ENCODE data around the gene CD44. TPM values are rescaled to one million over a fixed set of nuclear protein-coding genes. Genes with fewer than 3 reads are reported as not detected.

Gene CD44
- total RNA-seq, 1 experiment from 2014 or later: 15.9 TPM

DNA sequence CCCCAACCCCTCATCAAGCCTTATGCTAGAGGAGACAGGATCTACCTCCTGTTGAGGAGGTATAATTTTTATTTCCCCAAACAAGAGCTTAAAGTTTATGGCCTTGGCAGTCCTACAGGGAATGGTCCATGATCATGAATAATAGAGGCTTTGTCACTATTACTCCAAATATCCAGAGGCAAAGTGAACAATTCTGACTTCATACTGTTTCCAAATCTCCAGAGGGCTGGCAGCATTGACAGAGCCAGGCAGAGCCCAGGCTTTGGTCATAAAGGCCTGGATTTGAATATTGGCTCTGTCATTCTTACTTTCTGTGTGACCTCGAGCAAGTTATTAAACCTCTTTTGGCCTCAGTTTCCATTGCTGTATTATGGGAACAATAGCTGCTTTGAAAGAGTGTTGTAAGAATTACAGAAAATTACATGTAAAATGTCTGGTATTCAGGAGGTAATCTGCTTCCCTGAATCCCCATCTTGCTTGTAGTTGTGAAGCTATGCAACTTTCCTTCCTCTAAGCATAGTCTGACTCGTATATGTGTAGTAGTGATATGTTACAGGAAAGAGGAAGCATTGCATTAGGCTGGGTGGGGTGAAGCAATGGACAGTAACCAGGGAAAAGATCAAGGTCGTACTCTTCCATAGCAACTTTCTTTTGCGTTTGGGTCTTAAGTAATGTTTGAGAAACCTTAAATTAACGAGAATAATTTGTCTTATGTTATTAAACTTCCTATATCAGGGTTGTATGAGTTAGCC lies 88.8 kb downstream of the CD44 start:
- Histone ChIP-seq H3K9me3 (ENCODE audit: low read depth, low read length, poor library complexity, severe bottlenecking) (no peaks in the 10 kb centered on the region), H3K4me3 (ENCODE audit: low read depth, low read length, poor library complexity, severe bottlenecking) (no peak overlapping the region), H3K4me1 (ENCODE audit: insufficient read depth, low read length, poor library complexity, severe bottlenecking) (peaks cover 12% of the 10 kb centered on the region), H3K36me3 (ENCODE audit: insufficient read depth, low read length, poor library complexity, severe bottlenecking) (no peaks in the 10 kb centered on the region), H3K27ac (ENCODE audit: low read depth, low read length, poor library complexity, severe bottlenecking) (no peak overlapping the region), H3K27me3 (replicated peaks; ENCODE audit: insufficient read depth, low read depth, low read length, poor library complexity) (peaks cover 11% of the 10 kb centered on the region)
- TF ChIP-seq, protein P1, sequence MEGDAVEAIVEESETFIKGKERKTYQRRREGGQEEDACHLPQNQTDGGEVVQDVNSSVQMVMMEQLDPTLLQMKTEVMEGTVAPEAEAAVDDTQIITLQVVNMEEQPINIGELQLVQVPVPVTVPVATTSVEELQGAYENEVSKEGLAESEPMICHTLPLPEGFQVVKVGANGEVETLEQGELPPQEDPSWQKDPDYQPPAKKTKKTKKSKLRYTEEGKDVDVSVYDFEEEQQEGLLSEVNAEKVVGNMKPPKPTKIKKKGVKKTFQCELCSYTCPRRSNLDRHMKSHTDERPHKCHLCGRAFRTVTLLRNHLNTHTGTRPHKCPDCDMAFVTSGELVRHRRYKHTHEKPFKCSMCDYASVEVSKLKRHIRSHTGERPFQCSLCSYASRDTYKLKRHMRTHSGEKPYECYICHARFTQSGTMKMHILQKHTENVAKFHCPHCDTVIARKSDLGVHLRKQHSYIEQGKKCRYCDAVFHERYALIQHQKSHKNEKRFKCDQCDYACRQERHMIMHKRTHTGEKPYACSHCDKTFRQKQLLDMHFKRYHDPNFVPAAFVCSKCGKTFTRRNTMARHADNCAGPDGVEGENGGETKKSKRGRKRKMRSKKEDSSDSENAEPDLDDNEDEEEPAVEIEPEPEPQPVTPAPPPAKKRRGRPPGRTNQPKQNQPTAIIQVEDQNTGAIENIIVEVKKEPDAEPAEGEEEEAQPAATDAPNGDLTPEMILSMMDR (conservative IDR thresholded peaks at IDR 0.05; ENCODE audit: low read depth, low read length): no peak
- no peak for TF ChIP-seq EZH2 (IDR thresholded peaks at IDR 0.05; ENCODE audit: borderline replicate concordance, low read depth, low read length, poor library complexity, severe bottlenecking)
- peak; percentile 47 for DNase-seq (ENCODE audit: low spot score)
- POLR2A ChIA-PET (ENCODE audit: low non-redundant PET): interaction anchor here (0.6 kb wide), 1 partner anchor 45 kb away, joined by 4 read pairs; no protein-coding TSS in a partner anchor
- intact Hi-C loops (cut with micrococcal nuclease; ENCODE audit: unreplicated experiment): no loop called here
- CTCF ChIA-PET: no interaction called here
- BruUV-seq (replicated peaks): no TSS peak

DNA sequence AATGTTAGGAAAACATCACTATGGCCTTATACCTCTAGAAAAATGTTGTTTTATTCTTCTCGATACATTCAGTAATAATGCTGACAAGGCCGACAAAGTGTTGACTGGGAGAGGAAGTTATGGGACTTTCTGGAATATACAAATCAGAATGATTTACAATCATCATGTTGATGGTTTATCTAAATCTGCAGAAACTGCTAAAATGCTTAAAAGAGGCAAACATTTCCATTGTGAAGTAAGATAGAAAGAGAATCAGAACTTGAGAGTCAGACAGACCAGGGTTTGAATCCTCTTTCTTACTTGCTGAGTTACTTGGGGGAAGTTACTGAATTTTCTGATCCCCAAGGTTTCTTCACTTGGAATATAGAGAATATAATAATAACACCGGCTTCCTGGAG lies 89.4 kb downstream of the CD44 start:
- Histone ChIP-seq H3K27ac (ENCODE audit: low read depth, low read length, poor library complexity, severe bottlenecking) (no peak overlapping the region), H3K36me3 (ENCODE audit: insufficient read depth, low read length, poor library complexity, severe bottlenecking) (no peaks in the 10 kb centered on the region), H3K4me3 (ENCODE audit: low read depth, low read length, poor library complexity, severe bottlenecking) (no peak overlapping the region), H3K27me3 (replicated peaks; ENCODE audit: insufficient read depth, low read depth, low read length, poor library complexity) (peaks cover 11% of the 10 kb centered on the region), H3K9me3 (ENCODE audit: low read depth, low read length, poor library complexity, severe bottlenecking) (no peaks in the 10 kb centered on the region), H3K4me1 (ENCODE audit: insufficient read depth, low read length, poor library complexity, severe bottlenecking) (peaks cover 6% of the 10 kb centered on the region)
- no TSS peak for BruUV-seq (replicated peaks)
- no peak for TF ChIP-seq EZH2 (IDR thresholded peaks at IDR 0.05; ENCODE audit: borderline replicate concordance, low read depth, low read length, poor library complexity, severe bottlenecking)
- TF ChIP-seq, protein P1 (conservative IDR thresholded peaks at IDR 0.05; ENCODE audit: low read depth, low read length): no peak
- intact Hi-C loops (cut with micrococcal nuclease; ENCODE audit: unreplicated experiment): no loop called here
- ChIA-PET CTCF (no interaction called here), POLR2A (ENCODE audit: low non-redundant PET) (no interaction called here)
- no peak for DNase-seq (ENCODE audit: low spot score)

DNA sequence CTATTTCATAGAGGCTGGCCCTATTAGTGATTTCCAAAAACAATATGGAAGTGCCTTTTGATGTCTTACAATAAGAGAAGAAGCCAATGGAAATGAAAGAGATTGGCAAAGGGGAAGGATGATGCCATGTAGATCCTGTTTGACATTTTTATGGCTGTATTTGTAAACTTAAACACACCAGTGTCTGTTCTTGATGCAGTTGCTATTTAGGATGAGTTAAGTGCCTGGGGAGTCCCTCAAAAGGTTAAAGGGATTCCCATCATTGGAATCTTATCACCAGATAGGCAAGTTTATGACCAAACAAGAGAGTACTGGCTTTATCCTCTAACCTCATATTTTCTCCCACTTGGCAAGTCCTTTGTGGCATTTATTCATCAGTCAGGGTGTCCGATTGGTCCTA lies 91.4 kb downstream of the CD44 start:
- POLR2A ChIA-PET (ENCODE audit: low non-redundant PET): no interaction called here
- H3K27ac ChIP-seq (ENCODE audit: low read depth, low read length, poor library complexity, severe bottlenecking): no peak overlapping the region
- peaks cover 11% of the 10 kb centered on the region for H3K27me3 ChIP-seq (replicated peaks; ENCODE audit: insufficient read depth, low read depth, low read length, poor library complexity)
- no peaks in the 10 kb centered on the region for H3K36me3 ChIP-seq (ENCODE audit: insufficient read depth, low read length, poor library complexity, severe bottlenecking)
- CTCF ChIA-PET: no interaction called here
- DNase-seq (ENCODE audit: low spot score): no peak
- BruUV-seq (replicated peaks): no TSS peak
- no peaks in the 10 kb centered on the region for H3K4me1 ChIP-seq (ENCODE audit: insufficient read depth, low read length, poor library complexity, severe bottlenecking)
- no peak overlapping the region for H3K4me3 ChIP-seq (ENCODE audit: low read depth, low read length, poor library complexity, severe bottlenecking)
- H3K9me3 ChIP-seq (ENCODE audit: low read depth, low read length, poor library complexity, severe bottlenecking): no peaks in the 10 kb centered on the region
- intact Hi-C loops (cut with micrococcal nuclease; ENCODE audit: unreplicated experiment): no loop called here
- TF ChIP-seq, protein P1 (conservative IDR thresholded peaks at IDR 0.05; ENCODE audit: low read depth, low read length): no peak
- TF ChIP-seq EZH2 (IDR thresholded peaks at IDR 0.05; ENCODE audit: borderline replicate concordance, low read depth, low read length, poor library complexity, severe bottlenecking): no peak

All from A673 (cell line).